Left kidney (tissue), 2 donors: ENCODE measurements around the gene DNAJC8. TPM values are rescaled to one million over a fixed set of nuclear protein-coding genes. Genes with fewer than 3 reads are reported as not detected.

Experiments used
- DNase-seq: peaks from one replicate; pipeline ENCODE4 v3.0.0-alpha.2; 2013
- polyA plus RNA-seq: library from polyadenylated mRNA; unstranded; fragments of 120-200 nt; gene quantifications from one replicate; pipeline ENCODE4 v1.2.1, GENCODE V29; 2013; ENCODE audit not compliant: insufficient read length

The DNAJC8 gene
- polyA plus RNA-seq, 1 donor, result 168 TPM

DNA sequence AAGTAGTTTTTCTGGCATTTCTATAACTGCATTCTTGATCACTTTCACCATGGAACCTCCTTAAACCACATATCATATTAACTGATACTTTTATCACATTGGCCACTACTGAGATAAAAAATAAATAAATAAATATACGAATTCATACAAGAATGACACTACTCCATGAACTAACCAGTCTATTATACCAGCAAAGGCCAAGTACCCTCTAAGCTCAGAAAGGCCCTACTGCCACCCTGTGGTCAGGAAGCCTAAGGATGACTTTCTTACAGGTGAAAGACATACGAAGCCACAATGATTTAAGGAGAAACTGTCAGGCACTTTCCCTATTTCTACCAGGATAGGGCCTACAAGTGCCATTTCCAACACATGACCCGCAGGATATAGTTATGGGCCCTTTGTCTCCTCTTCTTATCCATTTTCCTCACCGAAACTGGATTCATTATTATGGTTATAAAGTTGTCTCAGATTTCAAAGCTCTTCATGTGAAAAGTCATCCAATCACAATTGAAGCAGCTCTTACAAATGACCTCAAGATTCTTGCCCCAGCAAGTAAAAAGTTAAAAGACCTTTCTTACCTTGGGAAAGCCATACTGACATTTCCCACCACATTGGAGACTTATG is 23.9 kb downstream of the DNAJC8 start:
- DNase-seq, result peak; percentile 48

DNA sequence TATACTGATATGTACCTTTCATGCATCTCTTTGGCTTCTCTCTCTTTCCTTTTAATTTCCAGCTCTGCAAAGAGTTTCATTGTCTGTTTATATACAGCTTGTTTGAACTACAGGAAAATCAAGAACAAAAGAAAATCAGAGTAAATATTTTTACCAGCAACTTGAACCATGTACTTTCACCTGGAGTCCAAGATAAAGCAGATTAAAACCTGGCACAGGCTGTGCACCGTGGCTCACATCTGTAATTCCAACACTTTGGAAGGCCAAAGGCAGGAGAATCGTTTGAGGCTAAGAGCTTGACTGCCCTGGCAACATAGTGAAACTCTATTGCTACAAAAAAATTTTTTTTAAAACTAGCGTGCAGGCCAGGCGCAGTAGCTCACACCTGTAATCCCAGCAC is 27.6 kb downstream of the DNAJC8 start:
- DNase-seq, result no peak

DNA sequence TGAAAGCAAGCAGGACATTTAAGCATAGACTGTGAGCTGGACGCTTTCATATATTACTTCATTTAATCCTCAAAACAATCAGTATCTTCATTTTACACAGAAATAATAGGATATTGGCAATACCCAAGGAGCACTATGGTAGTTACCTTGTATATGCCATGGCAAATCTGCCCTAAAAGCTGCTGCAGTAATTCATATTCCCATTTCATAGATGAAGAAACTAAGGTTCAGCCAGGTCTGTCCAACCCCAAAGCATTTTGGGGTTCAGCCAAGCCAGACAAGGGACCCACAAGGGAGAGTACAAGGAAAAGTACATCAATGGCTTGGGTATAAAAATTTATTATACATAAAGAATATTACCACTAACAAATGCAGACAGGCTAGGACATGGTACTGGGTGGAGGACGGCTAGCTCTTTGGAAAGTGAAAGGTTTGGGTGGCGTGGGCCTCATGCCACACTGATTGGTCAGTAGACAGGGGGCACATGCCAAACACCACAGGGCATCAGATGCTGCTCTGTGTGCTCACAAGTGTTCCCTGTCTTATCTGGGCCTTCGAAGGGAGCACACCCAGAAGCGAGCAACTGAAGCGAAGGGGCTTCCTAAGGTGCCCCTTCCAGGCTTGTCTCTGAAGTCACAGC is 32.5 kb downstream of the DNAJC8 start:
- DNase-seq, result no peak

GRCh38 chr1:28199328-28200233 is 33.2 kb downstream of the DNAJC8 start:
- DNase-seq, result no peak

- no peak for DNase-seq
Observed at GRCh38 chr1:28197682-28198415, 35.0 kb downstream of the DNAJC8 start.

DNA sequence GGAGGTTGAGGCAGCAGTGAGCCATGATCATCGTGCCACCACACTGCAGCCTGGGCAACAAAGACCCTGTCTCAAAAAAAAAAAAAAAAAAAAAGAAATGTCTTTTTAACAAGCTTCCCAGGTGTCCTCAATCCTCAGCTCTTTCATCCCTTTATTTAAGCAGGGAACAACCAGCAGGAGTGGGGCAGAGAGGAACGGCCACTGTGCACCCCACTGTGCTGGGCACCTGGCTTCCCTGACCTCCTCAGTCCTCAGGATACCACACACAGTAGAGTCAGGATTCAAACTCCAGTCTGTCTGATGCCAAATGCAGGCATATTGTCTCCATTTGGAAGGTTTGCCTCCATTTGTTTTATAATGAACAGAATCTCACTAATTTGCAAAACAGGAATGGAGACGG is 36.5 kb downstream of the DNAJC8 start:
- no peak for DNase-seq

- no peak for DNase-seq
Observed at GRCh38 chr1:28195780-28196179, 37.0 kb downstream of the DNAJC8 start.

GRCh38 chr1:28194326-28195035 is 38.3 kb downstream of the DNAJC8 start:
- no peak for DNase-seq

DNA sequence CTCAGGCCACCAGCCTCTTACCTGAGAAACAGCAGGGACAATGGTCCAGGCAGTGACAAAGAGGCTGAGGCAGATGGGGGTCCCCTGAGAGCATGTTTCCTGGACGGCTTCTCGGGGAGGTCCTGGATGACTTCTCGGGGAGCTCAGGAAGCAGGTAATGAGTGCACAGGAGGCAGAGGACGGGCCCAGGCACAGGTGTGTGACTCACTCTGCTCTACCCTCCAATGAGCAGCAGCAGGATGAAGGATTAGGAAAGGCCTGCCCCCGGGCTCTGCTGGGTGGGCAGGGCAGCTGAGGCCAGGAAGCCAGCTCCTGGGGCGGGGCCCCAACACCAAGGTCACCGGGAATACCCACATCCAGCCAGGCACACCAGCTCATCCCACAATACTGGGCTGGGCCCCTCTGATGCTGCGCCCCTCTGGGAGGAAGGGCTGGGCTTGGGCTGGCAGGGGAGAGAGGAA is 39.1 kb downstream of the DNAJC8 start:
- peak; percentile 11 for DNase-seq

GRCh38 chr1:28190996-28191645 is 41.7 kb downstream of the DNAJC8 start:
- no peak for DNase-seq

- no peak for DNase-seq
Observed at GRCh38 chr1:28190337-28190979, 42.4 kb downstream of the DNAJC8 start.

DNA sequence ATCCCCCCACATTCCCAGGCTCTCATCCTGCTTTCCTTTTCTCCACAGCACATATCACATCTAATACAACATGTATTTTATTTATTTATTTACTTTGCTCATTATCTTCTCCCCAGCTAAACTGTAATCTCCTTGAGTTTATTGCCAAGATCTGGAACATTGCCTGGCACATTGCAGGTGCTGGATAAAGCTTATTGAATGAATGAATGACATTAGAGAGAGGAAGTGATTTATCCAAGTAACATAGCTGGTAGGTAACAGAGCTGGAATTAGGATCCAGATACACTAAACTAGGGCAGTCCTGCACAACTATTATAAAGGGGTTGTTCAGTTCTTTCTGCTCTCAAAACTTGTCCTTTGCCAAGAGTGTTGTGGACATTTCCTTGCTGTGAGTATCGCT is 47.8 kb downstream of the DNAJC8 start:
- DNase-seq, result no peak

DNA sequence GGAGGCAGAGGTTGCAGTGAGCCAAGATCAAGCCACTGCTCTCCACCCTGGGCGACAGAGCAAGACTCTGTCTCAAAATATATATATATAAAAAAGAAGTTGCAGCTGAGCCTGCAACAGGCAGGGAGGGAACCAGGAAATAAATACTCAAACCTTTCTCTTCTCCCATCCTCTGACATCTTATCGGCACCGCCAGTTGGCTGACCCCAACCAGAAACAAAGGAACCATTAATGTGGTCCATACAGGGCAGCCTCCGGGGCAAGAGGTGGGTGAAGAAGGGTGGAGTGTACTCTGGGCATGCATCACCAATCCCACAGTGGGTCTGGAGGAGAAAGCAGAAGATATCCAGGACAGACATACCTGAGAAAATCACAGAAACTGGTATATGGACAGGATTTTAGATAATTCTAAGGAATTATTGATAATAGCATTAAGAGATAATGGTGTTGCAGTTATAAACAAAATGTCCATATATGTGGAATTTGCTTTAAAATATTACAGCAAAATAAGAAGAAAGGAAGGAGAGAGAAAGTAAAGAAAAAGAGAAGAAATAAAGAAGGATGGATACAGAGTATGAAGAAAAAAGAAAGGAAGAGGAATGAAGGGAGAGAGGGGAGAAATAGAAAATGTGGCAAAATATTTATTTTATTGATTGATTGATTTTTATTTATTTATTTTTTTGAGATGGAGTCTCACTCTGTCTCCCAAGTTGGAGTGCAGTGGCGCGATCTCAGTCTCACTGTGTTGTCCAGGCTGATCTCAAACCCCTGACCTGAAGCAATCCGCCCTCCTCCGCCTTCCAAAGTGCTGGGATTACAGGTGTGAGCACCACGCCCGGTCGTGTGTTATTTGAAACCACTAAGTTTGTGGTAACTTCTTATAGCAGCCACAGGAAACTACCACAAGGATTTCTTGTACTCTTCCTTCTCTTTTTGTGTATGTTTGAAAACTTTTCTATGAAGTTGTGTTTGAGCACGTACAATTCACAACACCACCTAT is 52.2 kb downstream of the DNAJC8 start:
- DNase-seq, result no peak

- no peak for DNase-seq
Observed at GRCh38 chr1:28178690-28179485, 53.9 kb downstream of the DNAJC8 start.

DNA sequence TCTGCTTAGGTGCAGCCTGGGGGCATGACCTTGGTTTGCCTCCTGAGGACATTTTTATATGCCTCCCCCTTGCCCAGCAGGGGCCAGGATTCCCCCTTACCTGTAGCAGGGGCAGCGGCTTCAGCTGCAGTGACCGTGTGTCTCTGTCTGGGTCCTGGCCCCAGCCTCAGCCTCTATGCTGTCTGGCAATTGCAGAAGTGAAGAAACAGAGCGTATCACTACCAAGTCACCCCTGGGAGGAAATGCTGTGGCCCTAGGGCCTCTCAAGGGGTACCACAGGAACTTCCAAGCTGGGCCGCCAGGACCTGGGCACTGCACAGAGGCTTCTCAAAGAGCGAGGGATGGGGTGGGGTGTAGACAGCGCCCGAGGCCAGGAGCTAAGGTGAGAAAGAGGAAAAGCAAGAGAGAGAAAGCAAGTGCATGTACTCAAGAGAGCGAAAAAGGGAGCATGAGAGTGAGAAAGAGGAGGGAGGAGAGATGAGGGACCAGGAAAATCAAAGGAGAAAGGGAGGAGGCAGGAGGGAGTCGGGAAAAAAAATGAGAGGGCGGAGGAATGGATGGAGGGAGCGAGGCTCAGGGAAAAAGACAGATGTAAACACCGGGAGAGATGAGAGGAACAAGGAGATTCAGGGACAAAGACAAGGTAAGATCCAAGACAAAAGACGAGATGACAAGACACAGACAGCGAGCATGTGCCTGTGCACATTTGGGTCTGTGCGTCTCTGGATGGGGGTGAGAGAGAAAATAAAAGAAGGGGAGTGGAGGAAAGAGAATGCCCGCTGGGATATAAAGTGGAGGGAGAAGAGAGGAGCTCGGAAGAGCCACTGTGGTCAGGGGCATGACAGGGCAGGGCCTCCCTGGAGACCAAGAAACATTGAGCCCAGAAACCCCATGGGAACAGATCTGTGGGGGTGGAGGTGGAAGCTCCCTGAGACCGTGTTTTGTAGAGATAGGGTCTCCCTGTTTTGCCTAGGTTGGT is 56.0 kb downstream of the DNAJC8 start, which contains the start of gene PTAFR:
PTAFR (minus strand) TSS at position 199 of the 979 bp plus-strand sequence. CDS start 25,669 bp downstream, outside the sequence.
- no peak for DNase-seq

- no peak for DNase-seq
Observed at GRCh38 chr1:28175955-28176485, 56.8 kb downstream of the DNAJC8 start.

DNA sequence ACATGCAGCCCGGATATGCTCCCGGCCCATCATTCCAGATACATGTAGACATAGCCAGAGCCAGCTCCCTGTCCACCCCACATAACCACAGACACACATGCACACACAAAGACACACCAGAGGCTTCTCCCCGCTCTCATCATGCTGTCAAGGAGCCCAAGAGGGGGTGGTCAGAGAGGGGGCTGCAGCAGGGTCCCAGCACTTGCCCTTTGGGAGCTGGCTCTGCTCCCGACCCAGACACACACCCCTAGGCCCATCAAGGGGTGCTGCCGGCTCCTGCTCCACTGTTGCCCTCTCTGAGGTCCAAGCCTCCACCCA is 58.9 kb downstream of the DNAJC8 start:
- no peak for DNase-seq
